OCI-LY7 (cell line): ENCODE data around the gene BMPR1B. TPM values are rescaled to one million over a fixed set of nuclear protein-coding genes. Genes with fewer than 3 reads are reported as not detected.

Experiments
- BruUV-seq: library from RNA; stranded (reverse); fragments of 400-500 nt; replicated peaks from 2 replicates; lab custom pipeline; 2021; lab: Mats Ljungman, UMichigan
- CTCF ChIA-PET: fragments of 300-600 bp; sonication (Branson Sonifier 250); formaldehyde crosslinking; loops from one replicate; lab custom pipeline; 2022; ENCODE audit warnings: antibody characterized with exemption; ENCODE audit not compliant: unreplicated experiment; lab: Charles Lee
- POLR2A ChIA-PET: fragments of 300-600 bp; sonication (Branson Sonifier 250); formaldehyde crosslinking; loops from one replicate; lab custom pipeline; 2022; ENCODE audit warnings: antibody characterized with exemption; lab: Charles Lee
- DNase-seq: peaks from one replicate; pipeline ENCODE4 v3.0.0-alpha.2; 2015; ENCODE audit warnings: low spot score
- H2AFZ ChIP-seq: fragments of 200-600 bp; sonication (generic), shearing (Covaris generic); 2 replicates; pipeline ENCODE4 v1.6.1; 2014; ENCODE audit warnings: mild to moderate bottlenecking, antibody characterized with exemption, low read length, moderate library complexity
- H3K27ac ChIP-seq: fragments of 200-600 bp; sonication (generic); 2 replicates; pipeline ENCODE4 v1.5.1; 2014; ENCODE audit warnings: mixed run types, low read depth, mild to moderate bottlenecking, moderate library complexity, low read length, inconsistent platforms; ENCODE audit not compliant: poor library complexity, severe bottlenecking
- H3K36me3 ChIP-seq: fragments of 200-600 bp; sonication (generic); 2 replicates; pipeline ENCODE4 v1.6.1; 2014; ENCODE audit warnings: mild to moderate bottlenecking, antibody characterized with exemption, low read length, moderate library complexity, mixed read lengths; ENCODE audit not compliant: insufficient read depth
- H3K4me1 ChIP-seq: fragments of 200-600 bp; sonication (generic); 2 replicates; pipeline ENCODE4 v1.5.1; 2014; ENCODE audit warnings: mild to moderate bottlenecking, low read length; ENCODE audit not compliant: insufficient read depth, poor library complexity, severe bottlenecking
- H3K4me2 ChIP-seq: fragments of 200-600 bp; sonication (generic); 2 replicates; pipeline ENCODE4 v1.6.1; 2014; ENCODE audit warnings: mild to moderate bottlenecking, low read length
- H3K4me3 ChIP-seq: fragments of 200-600 bp; sonication (generic); 2 replicates; pipeline ENCODE4 v1.5.1; 2014; ENCODE audit warnings: mild to moderate bottlenecking, low read depth, low read length; ENCODE audit not compliant: poor library complexity, severe bottlenecking
- H3K79me2 ChIP-seq: fragments of 200-600 bp; sonication (generic); 2 replicates; pipeline ENCODE4 v1.6.1; 2016; ENCODE audit warnings: low read depth, mild to moderate bottlenecking, low read length, moderate library complexity, mixed read lengths; ENCODE audit not compliant: insufficient read depth
- H3K9me2 ChIP-seq: fragments of 200-600 bp; sonication (generic); 2 replicates; pipeline ENCODE4 v1.6.1; 2016; ENCODE audit warnings: mild to moderate bottlenecking, low read length, mixed read lengths; ENCODE audit not compliant: insufficient read depth
- H3K9me3 ChIP-seq: fragments of 200-600 bp; sonication (generic); 2 replicates; pipeline ENCODE4 v1.6.1; 2014; ENCODE audit warnings: mild to moderate bottlenecking, mixed run types, low read length, mixed read lengths
- H4K20me1 ChIP-seq: fragments of 200-600 bp; sonication (generic); 2 replicates; pipeline ENCODE4 v1.6.1; 2014; ENCODE audit warnings: mild to moderate bottlenecking, antibody characterized with exemption, low read length, moderate library complexity, mixed read lengths; ENCODE audit not compliant: insufficient read depth
- CTCF ChIP-seq: fragments of 200-600 bp; sonication (generic); conservative IDR thresholded peaks from 2 replicates; pipeline ENCODE4 v1.5.1; 2014; ENCODE audit warnings: mild to moderate bottlenecking, antibody characterized with exemption, low read length, moderate library complexity, mixed read lengths
- EZH2phosphoT487 ChIP-seq: fragments of 200-600 bp; sonication (generic); IDR thresholded peaks from 2 replicates; pipeline ENCODE4 v1.6.1; 2018; ENCODE audit warnings: low read depth, borderline replicate concordance, mild to moderate bottlenecking, mixed run types, antibody characterized with exemption, low read length, moderate library complexity, mixed read lengths
- intact Hi-C: fragments of 100-400 bp; cut with micrococcal nuclease; formaldehyde crosslinking; loops from one replicate; pipeline ENCODE4 v1.10.0; 2022; ENCODE audit not compliant: unreplicated experiment
- total RNA-seq, 2 experiments: library from RNA; depleted of rRNA in 1 of 2; stranded (reverse); fragments of >200 nt in 1 of 2; shearing (Covaris generic) in 1 of 2; gene quantifications; 2 replicates each; pipeline ENCODE4 v1.2.3, GENCODE V29; 2014 to 2022

The BMPR1B gene
- total RNA-seq, 2 experiments from 2014 or later, result not detected

- no peaks in the 10 kb centered on the region for H3K36me3 ChIP-seq
- H3K4me2 ChIP-seq, result no peak overlapping the region
- no peak overlapping the region for H3K4me3 ChIP-seq
- ChIA-PET POLR2A (interaction anchor here (1.1 kb wide), 1 partner anchor 10 kb away, joined by 3 read pairs; no protein-coding TSS in a partner anchor), CTCF (no interaction called here)
- no peak for TF ChIP-seq EZH2phosphoT487
- TF ChIP-seq CTCF, result no peak
- DNase-seq, result no peak
- H3K4me1 ChIP-seq, result no peaks in the 10 kb centered on the region
- H3K9me2 ChIP-seq, result no peaks in the 10 kb centered on the region
- H3K9me3 ChIP-seq, result no peaks in the 10 kb centered on the region
- no peak overlapping the region for H3K27ac ChIP-seq
- no peaks in the 10 kb centered on the region for H3K79me2 ChIP-seq
- no peak overlapping the region for H2AFZ ChIP-seq
- H4K20me1 ChIP-seq, result no peaks in the 10 kb centered on the region
- intact Hi-C loops, result no loop called here
- BruUV-seq, result no TSS peak
These were observed 9.1 kb downstream of the BMPR1B start for GRCh38 chr4:94766856-94767255.

GRCh38 chr4:94767446-94767845, 9.7 kb downstream of the BMPR1B start:
- Histone ChIP-seq H3K4me1 (no peaks in the 10 kb centered on the region), H3K79me2 (no peaks in the 10 kb centered on the region), H2AFZ (no peak overlapping the region), H3K27ac (no peak overlapping the region), H3K9me3 (no peaks in the 10 kb centered on the region), H3K4me3 (no peak overlapping the region), H3K9me2 (no peaks in the 10 kb centered on the region), H3K4me2 (no peak overlapping the region), H3K36me3 (no peaks in the 10 kb centered on the region), H4K20me1 (no peaks in the 10 kb centered on the region)
- TF ChIP-seq CTCF (no peak), EZH2phosphoT487 (no peak)
- BruUV-seq, result no TSS peak
- CTCF ChIA-PET, result no interaction called here
- no peak for DNase-seq
- intact Hi-C loops, result no loop called here
- POLR2A ChIA-PET, result interaction anchor here (1.1 kb wide), 1 partner anchor 11 kb away, joined by 3 read pairs; no protein-coding TSS in a partner anchor

GRCh38 chr4:94782707-94783106, 25.0 kb downstream of the BMPR1B start:
- Histone ChIP-seq H3K4me2 (no peak overlapping the region), H2AFZ (no peak overlapping the region), H3K4me3 (no peak overlapping the region), H3K36me3 (no peaks in the 10 kb centered on the region), H3K79me2 (no peaks in the 10 kb centered on the region), H4K20me1 (no peaks in the 10 kb centered on the region), H3K9me2 (no peaks in the 10 kb centered on the region), H3K9me3 (no peaks in the 10 kb centered on the region), H3K27ac (no peak overlapping the region), H3K4me1 (no peaks in the 10 kb centered on the region)
- no peak for DNase-seq
- ChIA-PET CTCF (no interaction called here), POLR2A (no interaction called here)
- intact Hi-C loops, result no loop called here
- TF ChIP-seq EZH2phosphoT487 (no peak), CTCF (no peak)
- no TSS peak for BruUV-seq
